Measurements from ENCODE around the gene SCUBE1. TPM values are rescaled to one million over a fixed set of nuclear protein-coding genes. Genes with fewer than 3 reads are reported as not detected.

Gene SCUBE1
- total and polyA plus RNA-seq, 2 donors (not counting 3 experiments of a cell fraction or from before 2014, with no cell fraction given): 0.07 TPM; not detected in 1

- H3K9me1 ChIP-seq (replicated peaks; ENCODE audit: control insufficient read depth, extremely low read depth, insufficient read depth, low read length): no peaks in the 10 kb centered on the region
- no peak for DNase-seq (ENCODE audit: low read depth, low spot score)
- BruUV-seq (replicated peaks): no TSS peak
- ChIA-PET CTCF (interaction anchor here (1.8 to 3.5 kb wide), 2 partner anchors 14 kb away, joined by 7 to 11 read pairs; partner anchors contain the start of gene TTLL12), POLR2A (no interaction called here)
- TF ChIP-seq MAX (IDR thresholded peaks at IDR 0.05; ENCODE audit: insufficient read depth, insufficient read length) (no peak), POLR2A (IDR thresholded peaks at IDR 0.05; ENCODE audit: low read depth, low read length) (no peak), EZH2 (IDR thresholded peaks at IDR 0.05; ENCODE audit: borderline replicate concordance, low read depth, low read length, severe bottlenecking) (no peak), MYC (IDR thresholded peaks at IDR 0.05; ENCODE audit: low read depth, low read length) (no peak)
- no peaks in the 10 kb centered on the region for H3K4me1 ChIP-seq (ENCODE audit: control insufficient read depth, extremely low read depth, insufficient read depth, low read length)
- H4K20me1 ChIP-seq (replicated peaks; ENCODE audit: control insufficient read depth, extremely low read depth, insufficient read depth, low read length): no peaks in the 10 kb centered on the region
- dilution Hi-C loops (cut with MboI; ENCODE audit: extremely low pct_ligation_motif_present, low sequenced_read_pairs) (no loop called here), intact Hi-C loops (cut with micrococcal nuclease) (no loop called here)
- no peak overlapping the region for H3K27ac ChIP-seq (ENCODE audit: insufficient read depth, low read depth, low read length)
- no peak for FAIRE-seq
- no peaks in the 10 kb centered on the region for H3K9me3 ChIP-seq (replicated peaks; ENCODE audit: control insufficient read depth, insufficient read depth, low read length)
- H3K27me3 ChIP-seq (ENCODE audit: control insufficient read depth in 2 of 2, insufficient read depth in 2 of 2, low read length in 2 of 2): peaks cover 0 to 4% of the 10 kb centered on the region in 2 experiments
- no peak overlapping the region for H3K9ac ChIP-seq (replicated peaks; ENCODE audit: extremely low read depth, insufficient read depth, low read length)
- H2AFZ ChIP-seq (ENCODE audit: low read depth, low read length): no peak overlapping the region
- H3K79me2 ChIP-seq (ENCODE audit: control insufficient read depth, insufficient read depth, low read length): no peaks in the 10 kb centered on the region
- no peak overlapping the region for H3K4me2 ChIP-seq (ENCODE audit: insufficient read depth, low read length)
- no peak overlapping the region for H3K4me3 ChIP-seq (replicated peaks in 1 of 3; ENCODE audit: insufficient read depth in 1 of 3, low read depth in 1 of 3, low read length in 3 of 3)
- H3K36me3 ChIP-seq (ENCODE audit: control insufficient read depth in 2 of 2, extremely low read depth in 1 of 2, insufficient read depth in 2 of 2, low read length in 2 of 2): no peaks in the 10 kb centered on the region
These were observed 141.5 kb downstream of the SCUBE1 start for GRCh38 chr22:43201486-43202219.

GRCh38 chr22:43200555-43200954, 142.6 kb downstream of the SCUBE1 start:
- Histone ChIP-seq H3K9ac (replicated peaks; ENCODE audit: extremely low read depth, insufficient read depth, low read length) (no peak overlapping the region), H2AFZ (ENCODE audit: low read depth, low read length) (no peak overlapping the region), H3K79me2 (ENCODE audit: control insufficient read depth, insufficient read depth, low read length) (no peaks in the 10 kb centered on the region), H3K36me3 (ENCODE audit: control insufficient read depth in 2 of 2, extremely low read depth in 1 of 2, insufficient read depth in 2 of 2, low read length in 2 of 2) (no peaks in the 10 kb centered on the region), H3K4me3 (replicated peaks in 1 of 3; ENCODE audit: insufficient read depth in 1 of 3, low read depth in 1 of 3, low read length in 3 of 3) (no peak overlapping the region), H3K4me1 (ENCODE audit: control insufficient read depth, extremely low read depth, insufficient read depth, low read length) (no peaks in the 10 kb centered on the region), H4K20me1 (replicated peaks; ENCODE audit: control insufficient read depth, extremely low read depth, insufficient read depth, low read length) (no peaks in the 10 kb centered on the region), H3K9me3 (replicated peaks; ENCODE audit: control insufficient read depth, insufficient read depth, low read length) (no peaks in the 10 kb centered on the region), H3K27me3 (ENCODE audit: control insufficient read depth in 2 of 2, insufficient read depth in 2 of 2, low read length in 2 of 2) (peaks cover 4 to 5% of the 10 kb centered on the region in 2 experiments), H3K4me2 (ENCODE audit: insufficient read depth, low read length) (no peak overlapping the region), H3K27ac (ENCODE audit: insufficient read depth, low read depth, low read length) (no peak overlapping the region), H3K9me1 (replicated peaks; ENCODE audit: control insufficient read depth, extremely low read depth, insufficient read depth, low read length) (no peaks in the 10 kb centered on the region)
- ChIA-PET POLR2A (no interaction called here), CTCF (interaction anchor here (1.8 kb wide), 1 partner anchor 13 kb away, joined by 7 read pairs; the partner anchor contains the start of gene TTLL12)
- DNase-seq (ENCODE audit: low read depth, low spot score): no peak
- FAIRE-seq: no peak
- TF ChIP-seq MAX (IDR thresholded peaks at IDR 0.05; ENCODE audit: insufficient read depth, insufficient read length): no peak
- no peak for TF ChIP-seq POLR2AphosphoS5 (IDR thresholded peaks at IDR 0.05; ENCODE audit: insufficient read depth, low read depth, low read length)
- TF ChIP-seq POLR2A (IDR thresholded peaks at IDR 0.05; ENCODE audit: low read depth, low read length): no peak
- no peak for TF ChIP-seq FOS (IDR thresholded peaks at IDR 0.05; ENCODE audit: borderline replicate concordance, insufficient read depth, low read length)
- TF ChIP-seq CTCF (IDR thresholded peaks at IDR 0.05; ENCODE audit: extremely low read depth in 1 of 2, insufficient read depth in 1 of 2, low read depth in 1 of 2, low read length in 2 of 2): no peak
- intact Hi-C loops (cut with micrococcal nuclease) (no loop called here), dilution Hi-C loops (cut with MboI; ENCODE audit: extremely low pct_ligation_motif_present, low sequenced_read_pairs) (no loop called here)
- BruUV-seq (replicated peaks): no TSS peak

Measured in endothelial cell of umbilical vein (primary cell).